NCI-H524 (cell line): Measurements from ENCODE around the gene TASP1.
"Not testable (repeated sequence)": the region's sequence is repeated elsewhere in the genome, so short reads cannot be mapped to it uniquely, and the experiment has no call there.

ENCODE experiments used
- DNase-seq, 2 experiments: peaks; one replicate each; lab custom pipeline; 2025; lab: John Stamatoyannopoulos, UW

The TASP1 gene

DNA sequence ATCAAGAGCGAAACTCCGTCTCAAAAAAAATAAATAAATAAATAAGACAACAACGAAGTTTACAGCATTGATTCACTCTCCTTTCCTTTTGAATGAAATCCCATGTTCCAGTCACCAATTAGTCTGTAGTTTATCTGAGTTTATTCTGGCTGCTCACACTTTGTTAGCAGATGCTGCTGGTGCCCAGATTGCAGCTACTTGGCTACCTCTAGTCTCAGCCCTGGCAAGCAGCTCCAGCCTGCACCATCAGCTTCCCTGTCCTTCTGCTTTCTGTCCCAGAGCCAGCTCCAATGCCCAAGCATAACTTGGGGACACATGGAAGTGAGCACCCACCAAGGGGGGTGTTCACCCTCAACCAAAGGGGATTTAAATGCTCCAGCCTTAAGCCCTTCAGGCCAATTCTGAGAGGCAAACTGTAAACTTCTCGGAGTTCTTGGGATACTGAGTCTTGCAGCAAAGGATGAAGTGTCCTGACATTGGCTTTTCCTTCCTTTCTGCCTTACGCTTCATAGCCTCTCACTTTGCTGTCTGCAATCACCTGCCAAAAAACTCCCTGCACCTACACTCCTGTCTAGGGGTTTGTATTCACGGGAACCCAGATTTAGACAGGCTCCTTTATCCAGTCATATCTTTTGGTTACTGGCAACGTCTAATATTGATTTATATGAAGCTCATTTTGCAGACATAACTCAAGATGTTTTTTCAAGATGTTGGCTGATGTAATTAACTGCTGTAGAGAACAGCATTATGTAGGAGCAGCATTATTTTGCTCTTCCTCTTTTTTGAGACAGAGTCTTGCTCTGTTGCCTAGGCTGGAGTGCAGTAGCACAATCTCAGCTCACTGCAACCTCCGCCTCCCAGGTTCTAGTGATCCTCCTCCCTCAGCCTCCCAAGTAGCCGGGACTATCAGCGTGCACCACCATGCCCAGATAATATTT, 9.8 kb upstream of the TASP1 start:
- DNase-seq, result no peak

DNA sequence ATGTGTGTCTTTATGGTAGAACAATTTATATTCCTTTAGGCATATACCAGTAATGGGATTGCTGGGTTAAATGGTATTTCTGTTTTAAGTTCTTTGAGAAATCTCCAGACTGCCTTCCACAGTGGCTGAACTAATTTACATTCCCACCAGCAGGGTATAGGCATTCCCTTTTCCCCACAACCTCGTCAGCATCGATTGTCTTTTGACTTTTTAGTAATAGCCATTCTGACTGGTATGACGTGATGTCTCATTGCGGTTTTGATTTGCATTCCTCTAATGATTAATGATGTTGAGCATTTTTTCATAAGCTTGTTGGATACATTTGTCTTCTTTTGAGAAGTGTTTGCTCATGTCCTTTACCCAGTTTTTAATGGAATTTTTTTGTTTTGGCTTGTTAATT, 5.3 kb upstream of the TASP1 start:
- no peak for DNase-seq

DNA sequence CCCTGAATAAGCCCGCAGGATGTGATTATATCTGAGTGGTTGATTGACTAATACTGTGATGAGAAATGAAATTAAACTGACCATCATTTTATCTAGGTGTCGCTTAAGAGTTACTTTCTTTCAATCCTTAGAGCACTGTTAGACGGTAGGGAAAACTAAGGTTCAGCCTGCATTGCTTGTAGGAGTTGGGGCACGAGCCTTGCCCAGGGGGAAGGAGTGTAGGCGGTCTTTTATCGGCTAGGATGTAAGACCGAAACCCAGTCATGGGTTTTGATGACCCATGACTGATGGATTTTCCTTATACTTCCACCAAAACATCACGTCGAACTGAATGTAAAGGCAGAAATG, 392 bp upstream of the TASP1 start:
- no peak for DNase-seq

DNA sequence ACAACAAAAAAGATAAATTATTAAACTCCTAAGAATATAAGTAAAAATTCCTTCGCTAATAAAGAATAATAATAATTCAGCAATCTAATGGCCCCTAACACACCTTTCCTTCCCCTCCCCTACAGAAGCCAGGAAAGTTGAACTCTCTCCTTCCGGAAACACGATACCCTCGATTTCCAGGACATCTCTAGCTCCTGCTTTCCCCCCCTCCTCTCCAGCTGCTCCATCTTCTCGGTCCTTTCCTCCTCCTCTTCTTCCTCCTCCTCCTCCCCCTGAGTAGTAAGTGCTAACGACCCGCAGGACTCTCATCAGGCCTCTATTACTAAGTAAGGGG, 603 bp downstream of the TASP1 start:
- DNase-seq, result peak; percentile 74 to 75

DNA sequence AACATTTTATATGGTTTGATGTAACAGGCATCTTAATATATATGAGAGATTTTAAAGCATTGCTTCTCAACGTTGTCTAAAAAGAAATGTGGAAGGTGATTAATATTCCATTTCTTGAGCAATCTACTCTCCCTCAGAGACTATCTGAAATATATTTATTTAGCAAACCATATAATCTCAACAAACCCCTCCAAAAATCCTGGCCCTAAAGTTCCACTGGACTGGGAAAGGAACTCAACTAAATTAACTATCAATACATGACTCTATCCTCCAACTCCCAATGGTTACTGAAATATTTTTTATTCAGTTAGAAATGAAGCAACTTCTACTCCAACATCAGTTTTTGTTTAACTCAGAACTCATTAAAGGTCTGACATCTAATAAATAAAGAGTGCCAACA, 6.3 kb downstream of the TASP1 start:
- no peak for DNase-seq

DNA sequence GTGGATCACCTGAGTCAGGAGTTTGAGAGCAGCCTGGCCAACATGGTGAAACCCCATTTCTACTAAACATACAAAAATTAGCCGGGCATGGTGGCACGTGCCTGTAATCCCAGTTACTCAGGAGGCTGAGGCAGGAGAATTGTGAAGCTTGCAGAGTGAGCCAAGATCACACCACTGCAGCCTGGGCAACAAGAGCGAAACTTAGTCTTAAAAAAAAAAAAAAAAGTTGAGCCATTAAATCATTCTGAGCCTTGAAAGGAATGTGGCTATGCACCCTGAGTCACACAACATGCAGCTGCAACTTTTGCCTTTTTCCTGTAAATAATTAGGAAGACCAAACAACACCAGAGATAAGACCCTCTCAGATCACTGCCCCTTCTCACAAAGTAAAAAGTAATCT, 11.2 kb downstream of the TASP1 start:
- not testable (repeated sequence) for DNase-seq

DNA sequence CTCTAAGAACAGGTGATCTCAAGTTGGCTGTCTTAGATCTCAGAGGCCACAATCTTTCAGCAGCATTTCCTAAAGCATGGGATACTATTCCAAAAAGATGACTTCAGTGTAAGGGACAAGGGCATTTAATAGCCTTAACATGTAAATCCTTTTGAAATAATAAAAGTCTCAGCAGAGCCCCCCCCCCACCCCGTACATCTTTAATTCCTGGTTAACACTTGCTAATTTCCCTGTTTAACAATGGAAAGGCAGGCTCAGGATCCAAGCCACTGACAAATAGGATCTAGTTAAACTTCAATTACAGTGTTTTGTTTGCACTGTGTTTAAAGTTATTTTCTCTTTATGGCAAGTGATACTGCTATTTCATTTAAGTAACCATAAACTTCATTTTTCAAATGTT, 12.0 kb downstream of the TASP1 start:
- no peak for DNase-seq

DNA sequence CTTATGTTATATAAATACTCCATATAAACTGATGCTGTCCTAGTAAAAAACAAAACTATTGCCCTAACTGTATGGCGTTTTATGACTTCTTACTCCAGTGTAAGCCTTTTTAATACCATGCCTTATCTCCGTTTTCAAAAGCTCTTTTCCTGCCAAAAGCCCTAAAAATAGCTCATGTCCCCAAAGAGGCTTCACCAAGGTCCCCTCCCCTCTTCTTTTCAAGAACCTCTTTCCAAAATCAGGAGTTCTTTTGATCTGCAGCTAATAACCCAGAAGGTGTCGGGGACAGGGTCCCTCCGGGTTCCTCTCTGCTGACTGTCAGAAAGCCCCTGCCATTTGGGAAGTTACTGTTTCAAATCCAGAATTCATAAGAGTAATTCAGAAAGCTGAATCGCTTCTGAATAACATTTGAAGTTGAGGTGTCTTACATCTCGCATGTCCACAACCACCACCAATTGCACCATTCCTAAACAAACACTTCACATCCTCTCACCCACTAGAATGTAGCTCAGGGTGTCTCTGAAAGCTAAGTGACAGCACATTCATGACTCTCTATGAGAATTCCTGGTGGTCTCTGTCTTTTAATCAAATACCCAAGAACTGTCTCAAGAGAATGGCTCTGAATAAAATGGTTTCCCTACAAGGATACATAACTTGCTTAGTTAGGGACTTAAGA, 13.3 kb downstream of the TASP1 start:
- no peak for DNase-seq

DNA sequence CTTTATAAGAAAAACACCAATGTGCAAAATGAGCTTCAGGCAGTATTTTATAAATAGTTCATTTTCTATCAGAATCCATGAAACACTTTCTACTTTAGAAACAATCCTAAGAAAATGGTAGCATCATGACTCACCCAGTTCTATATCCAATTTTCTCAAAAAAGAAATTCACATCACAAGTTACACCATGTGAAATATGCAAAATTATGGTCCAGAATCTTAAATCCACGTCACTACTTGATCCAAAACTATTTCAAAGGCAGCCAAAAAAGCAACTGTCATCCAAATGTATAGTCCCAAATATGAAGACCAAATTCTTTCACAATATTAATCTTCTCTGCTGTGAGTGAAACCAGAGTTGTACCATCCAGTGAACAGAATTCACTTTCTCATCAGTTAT, 19.3 kb downstream of the TASP1 start:
- DNase-seq, result not testable (repeated sequence)

DNA sequence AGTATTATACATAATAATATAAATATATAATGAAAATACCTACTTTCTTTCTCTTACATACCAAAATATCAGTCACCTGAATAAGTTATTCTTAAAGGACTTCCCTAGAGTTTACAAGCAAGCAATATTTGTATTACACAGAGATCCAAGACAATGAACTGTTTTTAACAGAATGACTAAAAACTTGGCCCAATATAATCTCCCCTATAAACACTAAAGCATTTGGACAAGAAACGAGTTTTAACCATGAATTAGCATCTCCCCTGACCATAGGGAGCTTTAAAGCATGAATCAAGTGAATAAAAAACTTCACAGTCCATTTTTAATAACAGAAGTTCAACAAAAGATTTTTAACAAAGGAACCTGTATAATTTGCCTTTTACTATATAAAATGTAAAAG, 20.3 kb downstream of the TASP1 start:
- DNase-seq, result not testable (repeated sequence)

DNA sequence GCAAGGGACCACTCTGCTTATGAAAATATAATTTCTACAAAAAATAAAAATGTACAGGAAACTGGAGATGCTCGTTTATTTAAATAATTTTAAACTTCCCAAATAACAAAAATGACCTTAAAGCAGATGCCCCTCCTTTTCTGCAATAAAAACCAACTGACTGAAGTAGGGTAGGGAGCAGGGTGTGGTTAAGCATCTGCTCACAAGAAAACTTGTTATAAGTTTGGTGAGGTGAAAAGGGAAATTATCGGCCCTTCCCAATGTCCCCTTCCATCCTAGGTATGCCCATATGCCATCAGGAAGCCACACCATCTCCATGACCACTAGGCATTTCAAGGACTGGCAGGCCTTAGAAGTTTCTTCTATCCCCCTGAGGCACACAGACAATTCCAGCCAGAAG, 21.1 kb downstream of the TASP1 start:
- DNase-seq, result not testable (repeated sequence)

DNA sequence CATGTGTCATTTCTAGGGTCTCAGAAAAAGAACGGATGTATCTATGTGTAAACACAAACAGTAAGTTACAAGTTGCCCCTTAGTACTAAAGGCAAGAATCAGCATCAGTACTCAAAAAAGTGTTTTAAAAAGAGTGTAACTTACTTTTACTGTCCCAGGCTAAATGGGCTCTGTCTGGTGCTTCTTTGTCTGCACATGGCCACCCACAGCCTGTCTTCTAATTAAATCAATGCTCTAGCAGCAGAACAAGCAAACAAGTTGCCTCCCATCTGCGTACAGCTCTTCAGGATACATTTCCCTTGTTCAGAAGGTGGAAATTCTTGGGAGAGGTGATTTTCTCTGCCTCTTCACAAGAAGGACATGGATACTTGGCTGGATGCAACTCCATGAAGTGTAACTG, 22.0 kb downstream of the TASP1 start:
- not testable (repeated sequence) for DNase-seq

DNA sequence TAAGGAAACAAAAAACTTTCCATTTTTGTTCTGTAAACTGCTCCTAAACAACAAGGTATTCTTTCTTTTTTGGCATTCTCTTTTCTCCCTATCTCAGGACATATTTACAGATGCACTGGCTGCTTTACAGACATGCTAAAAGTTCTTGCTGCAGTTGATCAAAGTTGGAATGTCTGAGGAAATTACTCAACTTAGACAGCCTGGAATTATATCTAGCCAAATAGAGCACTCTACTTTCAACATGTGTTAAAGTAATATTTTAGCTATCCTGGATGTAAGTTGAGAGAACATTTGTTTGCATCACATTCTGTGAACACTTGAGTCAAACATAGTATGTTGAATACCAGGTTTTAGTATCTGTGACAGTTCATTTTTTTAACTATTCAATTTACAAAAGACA, 24.8 kb downstream of the TASP1 start:
- DNase-seq, result no peak

DNA sequence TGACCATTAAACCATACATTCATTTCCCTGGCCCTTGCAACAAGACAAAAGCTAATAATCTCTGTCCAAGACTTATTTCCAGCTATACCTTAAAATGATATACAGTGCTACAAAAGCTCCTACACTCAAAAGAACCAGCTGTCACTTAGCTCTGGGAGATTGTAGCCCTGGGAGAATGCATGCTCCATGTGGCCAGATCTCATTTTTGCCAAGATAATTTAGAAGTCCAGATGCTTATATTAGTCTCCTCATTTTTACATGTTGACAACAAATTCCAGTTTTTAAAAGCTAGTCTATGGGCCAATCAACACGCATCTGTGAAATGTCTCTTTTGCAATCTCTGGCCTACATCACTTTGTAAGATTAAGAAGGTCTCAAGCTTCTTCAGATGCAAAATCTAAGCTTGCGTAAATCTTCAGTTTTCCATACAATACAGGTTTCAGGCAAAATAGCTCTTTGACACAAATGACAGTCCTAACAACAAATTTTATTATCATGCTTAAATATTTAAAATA, 27.1 kb downstream of the TASP1 start:
- peak in 1 of 2 experiments; percentile 41 for DNase-seq

DNA sequence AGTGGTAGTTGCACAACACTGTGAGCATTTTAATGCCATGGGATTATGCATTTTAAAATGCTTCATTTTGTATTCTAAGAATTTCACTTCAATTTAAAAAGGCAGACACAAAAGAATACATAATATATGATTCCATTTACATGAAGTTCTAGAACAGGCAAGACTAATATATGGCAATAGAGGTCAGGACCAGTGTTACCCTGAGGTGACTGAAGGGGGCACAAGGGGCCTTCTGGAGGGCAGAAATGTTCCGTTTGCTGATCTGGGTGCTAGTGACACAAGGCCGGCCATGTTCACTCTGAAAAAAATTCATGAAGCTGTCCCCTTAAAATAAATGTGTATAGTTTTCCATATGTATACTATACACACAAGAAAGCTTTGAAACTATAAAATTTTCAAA, 28.5 kb downstream of the TASP1 start:
- DNase-seq, result peak in 1 of 2 experiments; percentile 3

DNA sequence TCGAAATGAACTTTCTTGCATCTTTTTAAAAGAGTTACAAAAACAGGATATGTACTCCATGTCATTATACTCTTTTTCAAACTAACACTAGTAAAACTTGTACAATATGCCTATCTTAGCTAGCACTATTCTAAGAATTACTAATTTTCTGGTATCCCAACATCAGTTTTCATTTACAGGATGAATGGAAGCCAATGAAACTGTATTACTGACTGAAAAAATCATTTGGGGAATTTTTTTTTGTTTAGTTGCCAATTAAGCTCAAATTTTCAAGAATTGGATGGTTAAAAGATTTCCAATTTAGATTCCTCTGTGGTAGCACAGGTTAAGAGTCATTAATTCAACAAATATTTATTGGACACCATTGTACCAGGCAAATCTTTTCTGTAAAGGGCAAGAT, 30.7 kb downstream of the TASP1 start:
- DNase-seq, result no peak

DNA sequence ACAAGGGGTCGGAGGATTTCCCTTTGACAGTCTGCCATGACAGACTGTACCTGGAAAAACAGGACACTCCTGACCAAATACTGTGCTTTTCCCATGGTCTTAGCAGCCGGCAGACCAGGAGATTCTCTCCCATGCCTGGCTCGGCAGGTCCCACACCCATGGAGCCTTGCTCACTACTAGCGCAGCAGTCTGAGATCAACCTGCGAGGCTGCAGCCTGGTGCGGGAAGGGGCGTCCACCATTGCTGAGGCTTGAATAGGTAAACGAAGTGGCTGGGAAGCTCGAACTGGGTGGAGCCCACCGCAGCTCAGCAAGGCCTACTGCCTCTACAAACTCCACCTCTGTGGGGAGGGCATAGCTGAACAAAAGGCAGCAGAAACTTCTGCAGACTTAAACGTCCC, 45.3 kb downstream of the TASP1 start:
- DNase-seq, result not testable (repeated sequence)

DNA sequence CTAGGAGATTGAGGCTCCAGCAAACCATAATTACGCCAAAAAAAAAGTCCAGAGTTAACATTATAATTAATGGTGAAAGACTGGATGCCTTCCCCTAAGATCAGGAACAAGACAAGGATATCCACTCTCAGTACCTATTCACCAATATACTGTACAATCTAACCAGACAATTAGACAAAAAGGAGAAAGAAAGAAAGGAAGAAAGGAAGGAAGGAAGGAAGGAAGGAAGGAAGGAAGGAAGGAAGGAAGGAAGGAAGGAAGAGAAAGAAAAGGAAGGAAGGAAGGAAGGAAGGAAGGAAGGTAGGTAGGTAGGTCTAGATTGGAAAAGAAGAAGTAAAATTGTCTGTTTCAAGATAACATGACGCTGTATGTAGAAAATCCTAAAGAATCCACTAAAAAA, 50.7 kb downstream of the TASP1 start:
- no peak for DNase-seq

DNA sequence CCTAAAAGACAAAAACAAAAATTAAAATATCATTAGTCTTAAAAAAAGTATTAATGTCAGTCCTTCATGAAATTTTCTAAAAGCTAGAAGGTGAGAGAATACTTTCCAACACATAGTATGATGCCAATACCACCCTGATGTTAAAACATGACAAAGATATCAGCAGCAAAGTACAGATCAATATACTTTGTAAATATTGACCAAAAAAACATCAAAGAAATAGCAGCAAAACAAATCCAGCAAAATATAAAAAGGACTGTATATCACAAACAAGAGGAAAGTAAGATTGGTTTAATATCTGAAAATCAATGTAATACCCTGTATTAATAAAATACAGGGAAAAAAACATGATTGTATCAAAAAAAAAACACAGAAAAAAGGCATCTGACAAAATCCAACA, 51.4 kb downstream of the TASP1 start:
- no peak for DNase-seq

DNA sequence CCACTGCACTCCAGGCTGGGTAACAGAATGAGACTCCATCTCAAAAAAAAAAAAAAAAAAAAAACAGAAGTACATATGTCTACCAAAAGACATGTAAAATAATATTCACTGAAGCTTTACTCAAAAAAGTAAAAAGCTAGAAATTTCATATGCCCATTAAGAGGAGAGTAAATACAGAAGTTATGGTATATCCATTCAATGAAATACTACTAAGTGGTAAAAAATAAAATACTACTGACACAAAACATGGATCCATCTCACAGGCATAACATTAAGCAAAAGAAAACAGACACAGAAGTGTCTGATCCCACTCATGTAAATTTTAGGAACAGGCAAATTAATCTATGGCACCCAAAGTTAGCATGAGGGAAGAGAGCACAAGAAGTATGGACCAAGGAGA, 52.6 kb downstream of the TASP1 start:
- no peak for DNase-seq

DNA sequence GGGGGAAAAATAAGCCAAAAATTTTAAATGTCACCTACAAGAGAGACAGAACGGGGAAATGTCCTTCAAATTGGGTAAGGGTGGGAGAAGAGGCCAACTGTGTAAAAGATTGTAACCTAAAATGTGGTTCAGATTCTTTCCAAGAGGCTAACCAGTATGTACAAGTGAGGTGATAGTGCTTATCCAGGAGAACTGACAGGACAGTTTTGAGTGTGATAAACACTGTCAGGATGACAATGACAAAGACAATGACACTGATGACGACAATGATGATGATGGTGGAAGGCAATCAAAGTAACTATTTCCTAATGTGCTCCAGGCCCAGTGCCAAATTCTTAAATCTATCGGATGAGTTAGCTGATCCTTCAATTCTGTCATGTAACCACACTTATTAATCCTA, 57.3 kb downstream of the TASP1 start:
- no peak for DNase-seq

DNA sequence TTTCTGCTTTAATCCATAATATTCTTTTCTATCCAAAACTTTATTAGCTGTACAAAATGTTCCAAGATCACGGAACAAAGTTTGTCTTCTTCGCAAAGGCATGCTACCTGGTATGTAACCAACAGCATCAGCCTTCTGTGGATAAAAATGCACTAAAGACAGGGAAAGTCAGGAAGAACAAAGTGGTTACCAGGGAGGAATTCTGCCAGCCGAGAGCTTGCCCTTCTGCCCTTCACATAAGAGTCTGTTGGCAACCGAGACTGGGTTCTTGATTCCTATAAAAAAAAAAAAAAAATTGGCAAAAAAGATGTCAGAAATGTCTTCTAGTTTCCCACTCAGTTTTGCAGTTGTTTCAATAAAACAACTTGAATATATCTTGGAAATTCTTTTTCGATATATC, 58.0 kb downstream of the TASP1 start:
- DNase-seq, result no peak

DNA sequence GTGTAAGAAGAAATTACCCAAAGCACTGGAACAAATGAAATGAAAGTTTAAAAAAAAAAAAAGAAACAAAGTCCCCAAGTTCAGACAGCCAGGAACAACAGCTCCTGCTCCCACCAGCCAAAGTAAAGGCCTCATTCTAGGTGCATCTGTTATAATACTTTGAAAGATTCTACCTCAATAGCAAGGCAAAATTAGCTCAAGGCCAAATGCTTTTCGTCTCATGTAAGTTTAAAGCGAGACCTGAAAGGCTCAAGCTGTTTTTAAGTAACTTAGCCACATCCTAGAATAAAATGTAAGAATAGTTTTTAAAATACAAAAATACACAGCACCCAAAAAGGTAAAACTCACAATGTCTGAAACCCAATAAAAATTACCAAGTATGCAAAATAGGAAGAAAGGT, 64.7 kb downstream of the TASP1 start:
- no peak for DNase-seq

DNA sequence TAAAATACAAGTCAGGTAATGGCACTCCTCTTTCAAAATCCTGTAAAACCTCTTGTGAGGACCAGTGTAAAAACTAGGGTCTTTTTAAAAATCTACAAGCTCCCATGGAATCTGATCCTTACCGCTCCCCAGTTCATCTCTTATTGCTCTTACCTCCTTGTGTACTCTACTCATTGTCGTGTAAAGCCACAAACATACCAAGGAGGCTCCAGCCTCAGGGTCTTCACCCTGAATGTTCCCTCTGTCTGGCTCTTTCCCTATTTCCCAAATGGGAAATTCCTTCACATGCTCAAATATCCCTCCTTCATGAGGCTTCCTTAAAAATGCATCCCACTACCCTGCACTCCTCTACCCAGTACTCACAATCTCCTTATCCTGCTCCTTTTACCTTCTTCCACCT, 67.1 kb downstream of the TASP1 start:
- no peak for DNase-seq
